Peyer's patch (tissue), 4 donors: ENCODE results near the gene TXNIP. TPM values are rescaled to one million over a fixed set of nuclear protein-coding genes. Genes with fewer than 3 reads are reported as not detected.

Experiments used
- DNase-seq, 3 donors: peaks; one replicate each; pipeline ENCODE4 v3.0.0-alpha.2; 2017 to 2019
- H3K27ac ChIP-seq, 4 donors: fragments of 200-600 bp; sonication (generic); one replicate each; pipeline ENCODE4 v1.5.1; 2016 to 2019
- H3K27me3 ChIP-seq, 2 donors: fragments of 200-600 bp; sonication (generic); one replicate each; pipeline ENCODE4 v1.5.1; 2019
- H3K36me3 ChIP-seq, 3 donors: fragments of 200-600 bp; sonication (generic); one replicate each; pipeline ENCODE4 v1.5.1; 2016 to 2019
- H3K4me1 ChIP-seq, 4 donors: fragments of 200-600 bp; sonication (generic); one replicate each; pipeline ENCODE4 v1.5.1; 2016 to 2019
- H3K4me3 ChIP-seq, 4 donors: fragments of 200-600 bp; sonication (generic); 1 replicate in 3 of 4; 2 replicates in 1 of 4; pipeline ENCODE4 v1.5.1; 2016 to 2019; ENCODE audit warnings: mild to moderate bottlenecking in 1 of 4
- H3K9me3 ChIP-seq, 4 donors: fragments of 200-600 bp; sonication (generic); one replicate each; pipeline ENCODE4 v1.5.1; 2016 to 2019; ENCODE audit warnings: mild to moderate bottlenecking in 1 of 4
- CTCF ChIP-seq, 6 experiments: fragments of 450-650 bp in 4 of 6; fragments of 200-600 bp in 2 of 6; sonication (generic) in 1 of 6; IDR thresholded peaks; one replicate each; pipeline ENCODE4 v1.5.1; 2017 to 2019; ENCODE audit warnings: antibody characterized with exemption in 6 of 6, mild to moderate bottlenecking in 3 of 6, moderate library complexity in 1 of 6
- POLR2A ChIP-seq, 2 donors: fragments of 450-650 bp; IDR thresholded peaks; one replicate each; pipeline ENCODE4 v1.5.1; 2017; ENCODE audit warnings: antibody characterized with exemption in 2 of 2, mild to moderate bottlenecking in 2 of 2, moderate library complexity in 2 of 2
- total RNA-seq, 4 donors: library from RNA; depleted of rRNA; stranded (reverse); fragments of >200 nt; gene quantifications; one replicate each; pipeline ENCODE4 v1.1.0, GENCODE V29; 2016

TXNIP gene
- total RNA-seq, 4 donors from 2014 or later, result 313 to 1,366 (median 694) TPM

GRCh38 chr1:146013559-146013922 is 17.2 kb upstream of the TXNIP start:
- DNase-seq, result no peak
- no peak for TF ChIP-seq CTCF (IDR thresholded peaks at IDR 0.05)
- TF ChIP-seq POLR2A (IDR thresholded peaks at IDR 0.05), result no peak
- Histone ChIP-seq H3K9me3 (no peaks in the 10 kb centered on the region), H3K27ac (no peak overlapping the region), H3K36me3 (no peaks in the 10 kb centered on the region), H3K4me1 (no peaks in the 10 kb centered on the region), H3K4me3 (no peak overlapping the region), H3K27me3 (no peaks in the 10 kb centered on the region)

- TF ChIP-seq CTCF (IDR thresholded peaks at IDR 0.05), result peak; percentile 49 to 96 (median 84)
- no peak for TF ChIP-seq POLR2A (IDR thresholded peaks at IDR 0.05)
- peak in 2 of 3 donors; percentile 54 to 80 for DNase-seq
- Histone ChIP-seq H3K9me3 (no peaks in the 10 kb centered on the region), H3K4me3 (no peak overlapping the region), H3K4me1 (no peaks in the 10 kb centered on the region), H3K27me3 (no peaks in the 10 kb centered on the region), H3K36me3 (no peaks in the 10 kb centered on the region), H3K27ac (no peak overlapping the region)
Observed at GRCh38 chr1:146012703-146013558, 16.6 kb upstream of the TXNIP start.

GRCh38 chr1:146010126-146010738 is 13.9 kb upstream of the TXNIP start:
- Histone ChIP-seq H3K36me3 (no peaks in the 10 kb centered on the region), H3K9me3 (no peaks in the 10 kb centered on the region), H3K4me3 (no peak overlapping the region), H3K4me1 (peaks cover 0 to 12% (median 10%) of the 10 kb centered on the region in 4 donors), H3K27ac (peak overlapping the region in 3 of 4 donors; percentile 8 to 45 (median 31)), H3K27me3 (no peaks in the 10 kb centered on the region)
- TF ChIP-seq CTCF (IDR thresholded peaks at IDR 0.05), result no peak
- no peak for TF ChIP-seq POLR2A (IDR thresholded peaks at IDR 0.05)
- DNase-seq, result no peak

- Histone ChIP-seq H3K27me3 (no peaks in the 10 kb centered on the region), H3K27ac (peak overlapping the region; percentile 74 to 94 (median 89)), H3K4me1 (peaks cover 0 to 12% (median 10%) of the 10 kb centered on the region in 4 donors), H3K36me3 (no peaks in the 10 kb centered on the region), H3K4me3 (peak overlapping the region in 1 of 4 donors; percentile 17), H3K9me3 (no peaks in the 10 kb centered on the region)
- TF ChIP-seq CTCF (IDR thresholded peaks at IDR 0.05) (no peak), POLR2A (IDR thresholded peaks at IDR 0.05) (no peak)
- no peak for DNase-seq
Observed at GRCh38 chr1:146007489-146008133, 11.2 kb upstream of the TXNIP start.

GRCh38 chr1:146001709-146002108 is 5.3 kb upstream of the TXNIP start:
- Histone ChIP-seq H3K27ac (peak overlapping the region in 3 of 4 donors; percentile 26 to 65 (median 34)), H3K9me3 (no peaks in the 10 kb centered on the region), H3K4me3 (no peak overlapping the region), H3K27me3 (no peaks in the 10 kb centered on the region), H3K36me3 (no peaks in the 10 kb centered on the region), H3K4me1 (peaks cover 0 to 37% (median 22%) of the 10 kb centered on the region in 4 donors)
- DNase-seq, result no peak
- no peak for TF ChIP-seq CTCF (IDR thresholded peaks at IDR 0.05)
- TF ChIP-seq POLR2A (IDR thresholded peaks at IDR 0.05), result no peak
